Activated CD4-positive, alpha-beta T cell treated with anti-CD3 and anti-CD28 coated beads for 48 hours (primary cell): ENCODE data around the gene AP5Z1.

Experiments used
- DNase-seq: peaks from one replicate; pipeline ENCODE4 v3.0.0-alpha.2; 2020

AP5Z1 gene

GRCh38 chr7:4824120-4824775 lies 48.8 kb downstream of the AP5Z1 start:
- DNase-seq: no peak

DNA sequence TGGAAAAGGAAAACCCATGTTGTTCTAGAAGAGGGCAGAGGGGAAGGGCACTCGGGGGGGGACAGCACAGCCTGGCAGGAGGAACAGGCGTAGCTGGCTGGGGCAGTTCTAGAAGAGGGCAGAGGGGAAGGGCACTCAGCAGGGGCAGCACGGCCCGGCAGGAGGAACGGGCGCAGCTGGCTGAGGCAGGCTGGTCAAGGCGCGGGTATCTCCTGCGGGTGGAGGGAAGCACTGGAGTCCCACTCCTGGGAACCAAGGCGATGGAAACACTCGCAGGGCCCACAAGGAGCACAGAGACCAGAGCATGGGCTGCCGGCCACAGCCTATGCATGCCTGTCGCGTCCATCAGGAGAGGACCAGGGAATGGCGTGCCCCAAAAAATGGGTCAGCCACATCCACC lies 49.7 kb downstream of the AP5Z1 start:
- no peak for DNase-seq

DNA sequence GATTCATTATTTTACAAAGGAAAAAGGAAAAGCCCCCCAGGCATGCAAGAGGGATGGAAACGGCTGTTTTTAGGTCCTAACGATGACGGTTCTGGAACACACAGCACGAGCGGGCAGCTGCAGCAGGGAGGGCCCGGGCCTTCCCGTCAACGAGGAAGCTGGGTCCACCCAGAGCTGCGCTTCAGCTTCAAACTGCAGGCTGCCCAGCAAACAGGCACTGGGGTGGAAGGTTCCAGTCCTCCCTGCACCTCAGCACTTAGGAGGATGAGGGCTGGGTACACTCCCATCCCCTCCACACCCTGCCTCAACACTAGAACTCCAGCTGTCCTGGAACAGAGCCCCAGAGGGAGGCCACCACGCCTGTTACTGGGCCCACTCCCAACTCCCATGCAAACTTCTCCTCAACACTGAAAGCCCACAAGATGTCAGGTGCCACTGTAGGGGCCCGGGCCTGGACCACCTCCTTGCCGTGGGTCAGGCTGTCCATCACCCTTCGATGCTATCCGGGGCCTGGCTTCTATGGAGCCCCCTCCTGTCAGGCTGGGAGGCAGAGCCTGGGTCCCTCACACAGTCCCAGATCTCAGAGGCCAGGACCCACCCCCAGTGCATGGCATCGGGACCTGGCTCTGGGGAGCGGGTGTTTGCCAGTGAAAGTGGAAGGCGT lies 53.4 kb downstream of the AP5Z1 start:
- no peak for DNase-seq

DNA sequence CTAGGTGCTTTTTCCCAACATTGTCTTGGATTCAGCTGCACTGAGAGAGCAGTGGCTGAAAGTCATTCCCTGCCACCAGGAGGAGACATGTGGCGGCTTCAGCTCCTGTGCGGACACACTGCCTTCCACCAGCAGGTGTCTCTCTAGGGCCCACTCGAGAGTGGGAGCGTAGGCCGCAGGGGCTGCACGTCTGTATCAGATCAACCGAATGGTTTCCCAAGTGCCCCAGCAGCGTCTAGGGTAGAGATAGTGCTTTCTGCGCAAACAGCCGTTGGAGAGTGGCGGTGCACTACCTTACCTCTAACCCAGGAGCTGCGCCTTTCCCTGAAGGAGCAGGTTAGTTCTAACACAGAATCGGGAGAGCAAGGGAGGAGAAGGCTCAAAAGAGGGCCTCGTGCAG lies 54.8 kb downstream of the AP5Z1 start:
- DNase-seq: peak; percentile 78

DNA sequence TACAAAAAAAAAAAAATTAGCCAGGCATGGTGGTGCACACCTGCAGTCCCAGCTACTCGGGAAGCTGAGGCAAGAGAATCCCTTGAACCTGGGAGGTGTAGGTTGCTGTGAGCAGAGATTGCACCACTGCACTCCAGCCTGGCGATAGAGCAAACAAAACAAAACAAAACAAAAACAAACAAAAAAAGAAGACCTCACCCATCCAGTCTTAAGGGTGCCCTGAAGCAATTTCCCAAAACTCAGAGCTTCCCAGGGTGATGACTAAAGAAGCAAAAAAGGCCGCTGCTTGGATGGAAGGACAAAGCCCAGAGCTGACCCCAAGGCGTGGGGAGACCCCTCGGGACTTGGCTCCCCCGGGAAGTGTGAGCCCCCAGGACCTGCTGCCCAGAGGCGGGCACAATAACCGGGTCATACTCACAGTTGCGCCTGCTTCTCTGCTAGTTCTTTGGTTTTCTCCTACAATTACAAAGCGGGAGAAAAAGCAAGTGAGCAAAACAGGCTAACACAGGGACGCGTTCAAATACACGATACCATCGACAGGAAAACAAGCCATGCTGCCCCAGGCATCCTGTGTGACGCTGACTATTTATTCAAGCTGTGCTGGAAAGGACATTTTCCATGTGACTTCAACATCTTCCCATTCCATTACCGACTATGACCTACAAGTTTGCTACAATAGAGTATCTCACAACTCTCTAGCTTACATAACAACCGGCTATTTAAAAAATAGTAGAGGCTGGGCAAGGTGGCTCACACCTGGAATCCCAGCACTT lies 56.5 kb downstream of the AP5Z1 start:
- DNase-seq: no peak

GRCh38 chr7:4832711-4833110 lies 57.3 kb downstream of the AP5Z1 start:
- DNase-seq: no peak

DNA sequence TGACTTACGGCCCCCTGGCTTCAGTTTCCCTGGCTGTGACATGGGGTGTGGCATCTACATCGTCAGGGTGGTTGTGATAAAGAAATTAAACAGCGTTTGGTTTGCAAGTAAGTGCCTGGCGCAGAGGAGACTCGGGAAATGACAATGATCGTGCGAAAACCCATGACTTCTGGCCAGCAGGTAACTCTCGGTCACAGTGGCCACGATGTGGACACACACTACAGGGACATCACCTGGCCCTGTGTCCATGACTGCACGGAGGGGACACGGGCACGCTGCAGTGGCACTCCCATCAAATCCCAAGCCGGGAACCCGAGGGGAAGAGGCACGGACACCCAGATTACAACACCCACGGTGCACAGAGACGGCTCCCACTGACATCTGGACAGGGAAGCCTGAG lies 57.8 kb downstream of the AP5Z1 start:
- DNase-seq: no peak

DNA sequence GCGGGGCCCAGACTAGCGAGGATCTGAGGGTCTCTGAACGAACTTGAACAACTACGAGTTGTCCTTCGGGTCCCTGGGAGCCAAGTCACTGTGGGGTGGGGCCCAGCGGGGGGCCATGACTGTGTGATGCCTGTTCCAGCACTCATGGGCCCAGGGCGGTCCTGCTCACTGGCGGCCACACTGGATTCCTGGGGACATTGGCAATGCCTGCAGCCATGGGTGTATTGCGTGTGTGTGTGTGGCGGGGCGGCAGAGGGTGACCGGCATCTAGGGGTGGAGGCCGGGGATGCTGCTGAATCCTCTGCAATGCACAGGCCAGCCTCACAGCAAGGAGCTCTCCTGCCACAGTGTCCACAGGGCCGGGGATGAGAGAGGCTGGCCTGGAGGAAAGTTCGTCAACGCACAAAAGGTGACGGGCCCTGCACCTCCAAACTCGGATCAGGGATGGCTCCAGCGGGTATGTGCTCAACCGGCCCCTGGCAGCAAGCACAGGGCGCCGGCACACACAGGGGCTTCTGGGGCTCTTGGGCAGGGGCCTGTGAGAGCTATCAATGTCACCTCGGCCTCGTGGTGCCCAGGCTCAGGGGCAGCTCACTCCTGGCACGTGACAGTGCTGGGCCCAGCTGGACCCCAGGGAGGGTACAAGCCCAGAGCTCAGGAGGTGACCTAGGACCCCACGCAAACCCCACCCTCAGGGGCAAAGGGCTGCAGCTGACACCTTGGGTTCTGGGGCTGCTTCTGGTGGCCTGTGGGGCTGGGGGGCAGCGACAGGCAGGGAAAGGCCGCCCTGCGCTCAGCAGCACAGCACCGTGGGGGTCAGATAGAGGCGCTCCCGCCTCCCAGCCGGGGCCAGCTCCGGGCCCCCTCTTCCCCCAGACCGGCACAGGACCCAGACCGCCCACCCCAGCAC lies 58.5 kb downstream of the AP5Z1 start:
- DNase-seq: no peak

- no peak for DNase-seq
These were observed 59.4 kb downstream of the AP5Z1 start for GRCh38 chr7:4834601-4835397.

DNA sequence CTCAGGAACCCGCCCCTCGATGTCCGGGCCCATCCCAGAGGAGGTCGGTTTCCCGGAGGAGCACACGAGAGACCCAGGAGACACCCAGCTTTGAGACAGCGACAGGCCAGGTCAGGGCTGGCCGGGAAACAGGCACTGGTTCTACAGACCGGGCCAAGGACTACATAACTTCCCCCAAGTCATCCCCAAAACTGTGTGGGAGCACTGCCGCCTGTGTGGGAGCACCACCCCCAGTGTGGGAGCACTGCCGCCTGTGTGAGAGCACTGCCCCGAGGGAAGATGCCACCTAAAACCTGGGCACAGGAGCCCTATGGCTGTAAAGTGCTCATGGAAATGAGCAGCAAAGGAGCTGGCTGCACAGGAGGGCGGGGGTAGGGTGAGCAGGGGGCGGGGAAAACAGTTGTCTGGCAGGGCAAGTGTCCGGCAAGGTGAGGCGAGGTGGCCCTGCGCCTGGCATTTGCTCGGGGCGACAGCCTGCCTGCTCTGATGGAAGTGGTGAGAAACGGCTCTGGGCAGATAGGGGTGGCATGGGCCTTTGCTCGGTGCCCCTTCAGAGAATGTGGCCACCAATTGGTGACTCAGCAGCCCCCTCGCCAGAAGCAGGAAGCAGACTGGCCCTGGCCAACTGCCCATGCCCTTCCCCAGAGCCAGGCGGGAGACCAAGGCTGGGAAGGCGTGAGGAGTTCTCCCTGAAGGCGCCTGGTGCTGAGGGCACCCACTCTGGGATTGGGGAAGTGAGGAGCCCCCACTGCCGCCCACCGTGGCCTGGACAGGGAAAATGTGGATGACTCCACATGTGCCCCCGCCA lies 60.2 kb downstream of the AP5Z1 start:
- DNase-seq: no peak

DNA sequence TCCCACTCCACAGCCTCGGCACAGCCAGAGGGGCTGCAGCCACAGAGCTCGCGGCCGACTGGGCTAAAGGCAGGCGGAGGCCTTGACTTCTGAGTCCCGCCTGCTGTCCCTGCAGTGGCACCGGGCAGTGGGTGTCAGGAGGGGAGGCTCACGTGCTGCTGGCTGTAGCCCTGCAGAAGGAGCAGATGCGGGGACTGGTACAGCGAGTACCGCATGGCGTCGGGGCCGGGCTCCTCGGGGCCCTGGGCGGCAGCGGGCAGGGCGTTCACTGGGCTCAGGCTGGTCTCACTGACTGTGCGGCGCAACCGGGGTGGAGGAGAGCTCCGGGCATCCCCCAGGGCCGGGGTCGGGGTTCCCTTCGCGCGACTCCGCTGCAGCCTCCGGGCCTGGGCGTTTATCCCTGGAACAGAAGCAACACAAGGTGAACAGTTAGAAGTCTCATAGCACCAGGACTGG lies 60.8 kb downstream of the AP5Z1 start:
- DNase-seq: no peak

- DNase-seq: no peak
These were observed 61.8 kb downstream of the AP5Z1 start for GRCh38 chr7:4837041-4837802.

- DNase-seq: no peak
These were observed 62.6 kb downstream of the AP5Z1 start for GRCh38 chr7:4837803-4838625.

DNA sequence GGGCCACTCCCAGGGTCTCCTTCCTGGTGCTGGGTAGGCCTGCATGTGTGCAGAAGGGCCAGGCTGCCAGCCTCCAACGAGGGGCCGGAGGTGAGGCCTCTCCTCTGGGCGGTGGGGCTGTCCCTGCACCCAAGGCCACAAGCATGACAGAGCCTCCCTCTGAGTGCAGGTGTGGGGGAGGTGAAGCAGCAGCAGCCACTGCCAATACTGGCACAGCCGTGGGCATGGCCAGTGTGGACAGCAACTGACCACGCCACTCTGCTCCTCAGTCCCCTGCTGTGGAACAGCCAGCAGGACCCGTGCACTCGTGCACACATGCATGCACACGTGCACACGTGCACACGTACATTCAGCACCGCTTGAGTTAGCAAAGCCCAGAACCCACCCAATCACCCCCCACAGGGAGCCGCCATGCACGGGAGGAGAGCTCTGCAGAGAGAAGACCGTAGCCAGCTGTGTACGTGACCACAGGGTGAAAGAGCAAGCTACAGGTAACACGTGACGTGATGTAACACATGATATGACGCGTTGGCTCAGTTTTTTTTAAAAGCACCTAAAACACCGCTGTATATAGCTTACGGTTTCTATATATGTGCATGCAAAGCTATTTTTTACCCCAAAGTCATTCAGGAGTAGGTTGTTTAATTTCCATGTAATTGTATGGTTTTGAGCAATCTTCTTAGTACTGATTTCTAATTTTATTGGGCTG lies 63.4 kb downstream of the AP5Z1 start:
- DNase-seq: no peak

- no peak for DNase-seq
These were observed 64.7 kb downstream of the AP5Z1 start for GRCh38 chr7:4840079-4840501.
